NCI-H82 treated with DMSO at 0.1 percent for 48 hours (cell line): Measurements from ENCODE around the gene SLC35C1.
A peak's percentile ranks its signal among the peaks of the same experiment; 100 is the strongest.
"Not testable (repeated sequence)": the region's sequence is repeated elsewhere in the genome, so short reads cannot be mapped to it uniquely, and the experiment has no call there.

Experiments
- DNase-seq: peaks from one replicate; lab custom pipeline; 2025; ENCODE audit not compliant: unreplicated experiment; lab: John Stamatoyannopoulos, UW

Gene SLC35C1

GRCh38 chr11:45786272-45786671 is 18.7 kb upstream of the SLC35C1 start:
- no peak for DNase-seq

GRCh38 chr11:45788887-45789286 is 16.1 kb upstream of the SLC35C1 start:
- no peak for DNase-seq

- no peak for DNase-seq
Measured at GRCh38 chr11:45791524-45791923, 13.4 kb upstream of the SLC35C1 start.

GRCh38 chr11:45794169-45794568 is 10.8 kb upstream of the SLC35C1 start:
- no peak for DNase-seq

- DNase-seq: no peak
Measured at GRCh38 chr11:45795379-45795778, 9.6 kb upstream of the SLC35C1 start.

- no peak for DNase-seq
Measured at GRCh38 chr11:45796461-45796861, 8.5 kb upstream of the SLC35C1 start.

- peak; percentile 98 for DNase-seq
Measured at GRCh38 chr11:45798793-45799441, 6.0 kb upstream of the SLC35C1 start.

GRCh38 chr11:45799562-45799961 is 5.4 kb upstream of the SLC35C1 start:
- DNase-seq: no peak

GRCh38 chr11:45800261-45800660 is 4.7 kb upstream of the SLC35C1 start:
- no peak for DNase-seq

- peak; percentile 52 for DNase-seq
Measured at GRCh38 chr11:45801723-45802315, 3.1 kb upstream of the SLC35C1 start.

GRCh38 chr11:45802531-45803317 is 2.2 kb upstream of the SLC35C1 start:
- DNase-seq: no peak

- DNase-seq: no peak
Measured at GRCh38 chr11:45803971-45804760, 783 bp upstream of the SLC35C1 start.

- DNase-seq: no peak
Measured at GRCh38 chr11:45805305-45806071, 539 bp downstream of the SLC35C1 start.

GRCh38 chr11:45806072-45806933 is 1.4 kb downstream of the SLC35C1 start:
- no peak for DNase-seq

- no peak for DNase-seq
Measured at GRCh38 chr11:45806937-45807791, 2.2 kb downstream of the SLC35C1 start.

GRCh38 chr11:45807792-45808238 is 2.9 kb downstream of the SLC35C1 start:
- no peak for DNase-seq

- not testable (repeated sequence) for DNase-seq
Measured at GRCh38 chr11:45808427-45808826, 3.5 kb downstream of the SLC35C1 start.
